Endodermal cell (in vitro differentiated cells): ENCODE results near the gene TUBA4B. TPM values are rescaled to one million over a fixed set of nuclear protein-coding genes. Genes with fewer than 3 reads are reported as not detected.

Experiments used
- DNase-seq: peaks from one replicate; pipeline ENCODE4 v3.0.0-alpha.2; 2017
- H3K27ac ChIP-seq: 2 replicates; pipeline ENCODE4 v1.5.1; 2013; ENCODE audit warnings: mild to moderate bottlenecking, low read depth, low read length, moderate library complexity
- H3K27me3 ChIP-seq: 2 replicates; pipeline ENCODE4 v1.6.1; 2013; ENCODE audit warnings: mild to moderate bottlenecking, low read length, moderate library complexity; ENCODE audit not compliant: insufficient read depth, control insufficient read depth, poor library complexity, severe bottlenecking
- H3K36me3 ChIP-seq: 2 replicates; pipeline ENCODE4 v1.7.0; 2013; ENCODE audit warnings: mild to moderate bottlenecking, low read length, moderate library complexity; ENCODE audit not compliant: control insufficient read depth, insufficient read depth
- H3K4me1 ChIP-seq: one replicate; pipeline ENCODE4 v1.7.0; 2013; ENCODE audit warnings: low read length; ENCODE audit not compliant: control insufficient read depth, insufficient read depth
- H3K4me3 ChIP-seq: 2 replicates; pipeline ENCODE4 v1.5.1; 2013; ENCODE audit warnings: mild to moderate bottlenecking, low read length, moderate library complexity
- H3K9ac ChIP-seq: 2 replicates; pipeline ENCODE4 v1.6.1; 2013; ENCODE audit warnings: mild to moderate bottlenecking, low read length, moderate library complexity; ENCODE audit not compliant: poor library complexity, severe bottlenecking; ENCODE audit errors: extremely low read depth
- H3K9me3 ChIP-seq: 2 replicates; pipeline ENCODE4 v1.6.1; 2013; ENCODE audit warnings: mild to moderate bottlenecking, low read length, moderate library complexity; ENCODE audit not compliant: control insufficient read depth
- H3K27ac Mint-ChIP-seq: 2 replicates; pipeline ENCODE4 v1.8.0; 2020; ENCODE audit warnings: mixed read lengths
- H3K27me3 Mint-ChIP-seq: 2 replicates; pipeline ENCODE4 v1.8.0; 2021; ENCODE audit warnings: mild to moderate bottlenecking, mixed read lengths; ENCODE audit not compliant: insufficient read depth
- H3K36me3 Mint-ChIP-seq: 2 replicates; pipeline ENCODE4 v1.8.0; 2020; ENCODE audit warnings: low read depth, mixed read lengths
- H3K4me1 Mint-ChIP-seq: 2 replicates; pipeline ENCODE4 v1.8.0; 2020; ENCODE audit warnings: mixed read lengths
- H3K4me3 Mint-ChIP-seq: 2 replicates; pipeline ENCODE4 v1.8.0; 2020; ENCODE audit warnings: mild to moderate bottlenecking, moderate library complexity, mixed read lengths
- H3K9me3 Mint-ChIP-seq: 2 replicates; pipeline ENCODE4 v1.8.0; 2020; ENCODE audit warnings: mild to moderate bottlenecking, mixed read lengths
- CTCF ChIP-seq: fragments of 200-600 bp; sonication (generic); conservative IDR thresholded peaks from 2 replicates; pipeline ENCODE4 v1.5.0; 2021; ENCODE audit warnings: antibody characterized with exemption, mild to moderate bottlenecking
- WGBS, 2 experiments: methylation state at CpG; one replicate each; pipeline versions ENCODE4 v1.1.5 to v1.1.7; 2013; ENCODE audit warnings: missing lambda C conversion rate in 2 of 2, mixed read lengths in 1 of 2; ENCODE audit not compliant: insufficient coverage in 1 of 2, insufficient read length in 1 of 2; 5-methylcytosine and 5-hydroxymethylcytosine counted together
- total RNA-seq, 2 donors: library from RNA; stranded (reverse); fragmentation: NEBNext Ultra II Directional in 1 of 2; extraction: Animal tissue kit (Norgen Biotek cat#: 25700) in 1 of 2; gene quantifications; 2 replicates in 1 of 2; 3 replicates in 1 of 2; pipeline ENCODE4 v1.2.1, GENCODE V29; 2021

Gene TUBA4B
- total RNA-seq, 2 donors from 2014 or later, result not detected

- Histone ChIP-seq H3K36me3 (peaks cover 40% of the 10 kb centered on the region), H3K9me3 (no peaks in the 10 kb centered on the region), H3K27me3 (no peaks in the 10 kb centered on the region), H3K9ac (no peak overlapping the region), H3K4me1 (no peaks in the 10 kb centered on the region), H3K4me3 (peak overlapping the region; percentile 77), H3K27ac (no peak overlapping the region)
- WGBS, 2 experiments, result 94 to 97% methylated on average over 10 to 17 of the region's 17 CpGs
- Mint-ChIP-seq H3K9me3 (peaks cover 4% of the 10 kb centered on the region), H3K4me3 (peak overlapping the region; percentile 68), H3K4me1 (peaks cover 6% of the 10 kb centered on the region), H3K27ac (no peak overlapping the region), H3K27me3 (peaks cover 8% of the 10 kb centered on the region), H3K36me3 (peaks cover 33% of the 10 kb centered on the region)
- TF ChIP-seq CTCF, result no peak
- DNase-seq, result no peak
Measured at GRCh38 chr2:219207884-219208740, 44.9 kb upstream of the TUBA4B start.

- Histone ChIP-seq H3K27me3 (no peaks in the 10 kb centered on the region), H3K4me1 (no peaks in the 10 kb centered on the region), H3K4me3 (no peak overlapping the region), H3K9ac (no peak overlapping the region), H3K27ac (no peak overlapping the region), H3K9me3 (no peaks in the 10 kb centered on the region), H3K36me3 (peaks cover 54% of the 10 kb centered on the region)
- no peak overlapping the region for H3K4me3 Mint-ChIP-seq
- H3K4me1 Mint-ChIP-seq, result peaks cover 6% of the 10 kb centered on the region
- peaks cover 1% of the 10 kb centered on the region for H3K9me3 Mint-ChIP-seq
- peaks cover 2% of the 10 kb centered on the region for H3K27me3 Mint-ChIP-seq
- H3K27ac Mint-ChIP-seq, result no peak overlapping the region
- DNase-seq, result no peak
- no peak for TF ChIP-seq CTCF
- 92 to 95% methylated on average over 11 to 18 of the region's 18 CpGs for WGBS, 2 experiments
- H3K36me3 Mint-ChIP-seq, result peaks cover 44% of the 10 kb centered on the region
Measured at GRCh38 chr2:219209236-219210195, 43.5 kb upstream of the TUBA4B start.

- TF ChIP-seq CTCF, result no peak
- H3K27me3 ChIP-seq, result no peaks in the 10 kb centered on the region
- 93 to 96% methylated on average over 23 to 24 of the region's 24 CpGs for WGBS, 2 experiments
- no peak overlapping the region for H3K4me3 ChIP-seq
- H3K9ac ChIP-seq, result no peak overlapping the region
- peaks cover 6% of the 10 kb centered on the region for H3K4me1 Mint-ChIP-seq
- no peaks in the 10 kb centered on the region for H3K4me1 ChIP-seq
- no peak overlapping the region for H3K27ac ChIP-seq
- no peaks in the 10 kb centered on the region for H3K9me3 ChIP-seq
- peak overlapping the region; percentile 36 for H3K27ac Mint-ChIP-seq
- peaks cover 50% of the 10 kb centered on the region for H3K36me3 Mint-ChIP-seq
- peaks cover 62% of the 10 kb centered on the region for H3K36me3 ChIP-seq
- H3K9me3 Mint-ChIP-seq, result no peaks in the 10 kb centered on the region
- no peaks in the 10 kb centered on the region for H3K27me3 Mint-ChIP-seq
- H3K4me3 Mint-ChIP-seq, result no peak overlapping the region
- DNase-seq, result no peak
Measured at GRCh38 chr2:219210196-219210885, 42.7 kb upstream of the TUBA4B start.
